NT2/D1 (cell line): Measurements from ENCODE around the gene CUEDC1.

ENCODE experiments used
- YY1 ChIP-seq: IDR thresholded peaks from 2 replicates; pipeline ENCODE4 v1.6.1; 2011; ENCODE audit not compliant: insufficient read length, insufficient read depth
- ZNF274 ChIP-seq: IDR thresholded peaks from 2 replicates; pipeline ENCODE4 v1.6.1; 2011; ENCODE audit warnings: mild to moderate bottlenecking, low read depth, low read length

DNA sequence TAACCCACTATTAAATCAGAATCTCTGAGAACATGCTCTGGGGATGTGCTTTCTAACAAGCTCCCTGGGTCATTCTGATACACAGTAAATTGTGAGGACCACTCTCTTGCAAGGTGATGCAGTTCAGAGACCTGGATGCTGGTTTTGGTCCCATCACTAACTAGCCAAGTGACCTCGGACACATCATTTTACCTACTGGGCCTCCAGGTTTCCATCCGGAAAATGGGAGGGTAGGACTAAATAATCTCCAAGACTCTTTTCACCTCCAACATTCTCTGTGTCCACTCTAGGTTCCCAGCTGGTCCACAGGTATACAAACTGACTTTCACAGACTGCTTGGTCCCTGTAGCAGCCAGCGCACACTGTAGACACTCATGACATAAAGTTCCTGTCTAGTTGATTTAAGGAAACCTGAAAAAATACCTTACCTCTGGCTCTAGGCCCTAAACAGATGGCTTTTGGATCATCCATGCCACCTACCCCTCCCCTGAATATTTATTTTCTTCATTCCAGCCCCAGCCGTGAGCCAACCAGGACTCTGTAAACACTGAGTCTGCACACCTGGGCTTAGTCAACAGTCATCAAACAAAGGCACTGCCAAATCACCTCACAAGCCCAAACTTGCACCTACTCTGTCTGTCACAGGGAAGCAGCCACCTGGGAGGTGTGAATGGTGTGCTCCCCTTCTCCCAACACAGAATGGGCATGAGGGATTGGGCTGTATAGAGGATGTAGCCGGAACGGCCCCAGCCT is 54.0 kb downstream of the CUEDC1 start:
- TF ChIP-seq ZNF274, result no peak
- no peak for TF ChIP-seq YY1
